Measurements from ENCODE around the gene ADGRV1.
"Not testable (repeated sequence)": the region's sequence is repeated elsewhere in the genome, so short reads cannot be mapped to it uniquely, and the experiment has no call there.

ADGRV1 gene

DNA sequence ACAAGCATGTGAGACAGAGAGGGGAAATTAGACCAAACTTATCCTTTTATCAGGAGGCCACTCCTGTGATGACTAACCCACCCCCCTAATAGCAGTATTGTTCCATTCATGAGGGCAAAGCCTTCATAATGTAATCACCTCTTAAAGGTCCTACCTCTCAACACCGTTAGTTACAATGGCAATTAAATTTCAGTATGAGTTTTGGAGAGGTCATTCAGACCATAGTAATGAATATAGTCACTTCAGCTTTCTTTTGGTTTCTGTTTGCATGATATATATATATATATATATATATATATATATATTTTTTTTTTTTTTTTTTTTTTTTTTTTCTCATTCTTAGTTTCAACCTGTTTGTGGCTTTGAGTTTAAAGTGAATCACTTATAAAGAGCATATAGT, 10.5 kb downstream of the ADGRV1 start:
- in situ Hi-C loops (cut with HindIII; ENCODE audit: low sequenced_read_pairs): no loop called here
- TF ChIP-seq, protein P1, sequence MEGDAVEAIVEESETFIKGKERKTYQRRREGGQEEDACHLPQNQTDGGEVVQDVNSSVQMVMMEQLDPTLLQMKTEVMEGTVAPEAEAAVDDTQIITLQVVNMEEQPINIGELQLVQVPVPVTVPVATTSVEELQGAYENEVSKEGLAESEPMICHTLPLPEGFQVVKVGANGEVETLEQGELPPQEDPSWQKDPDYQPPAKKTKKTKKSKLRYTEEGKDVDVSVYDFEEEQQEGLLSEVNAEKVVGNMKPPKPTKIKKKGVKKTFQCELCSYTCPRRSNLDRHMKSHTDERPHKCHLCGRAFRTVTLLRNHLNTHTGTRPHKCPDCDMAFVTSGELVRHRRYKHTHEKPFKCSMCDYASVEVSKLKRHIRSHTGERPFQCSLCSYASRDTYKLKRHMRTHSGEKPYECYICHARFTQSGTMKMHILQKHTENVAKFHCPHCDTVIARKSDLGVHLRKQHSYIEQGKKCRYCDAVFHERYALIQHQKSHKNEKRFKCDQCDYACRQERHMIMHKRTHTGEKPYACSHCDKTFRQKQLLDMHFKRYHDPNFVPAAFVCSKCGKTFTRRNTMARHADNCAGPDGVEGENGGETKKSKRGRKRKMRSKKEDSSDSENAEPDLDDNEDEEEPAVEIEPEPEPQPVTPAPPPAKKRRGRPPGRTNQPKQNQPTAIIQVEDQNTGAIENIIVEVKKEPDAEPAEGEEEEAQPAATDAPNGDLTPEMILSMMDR (IDR thresholded peaks at IDR 0.05; ENCODE audit: low read depth, low read length, missing control alignments): no peak

DNA sequence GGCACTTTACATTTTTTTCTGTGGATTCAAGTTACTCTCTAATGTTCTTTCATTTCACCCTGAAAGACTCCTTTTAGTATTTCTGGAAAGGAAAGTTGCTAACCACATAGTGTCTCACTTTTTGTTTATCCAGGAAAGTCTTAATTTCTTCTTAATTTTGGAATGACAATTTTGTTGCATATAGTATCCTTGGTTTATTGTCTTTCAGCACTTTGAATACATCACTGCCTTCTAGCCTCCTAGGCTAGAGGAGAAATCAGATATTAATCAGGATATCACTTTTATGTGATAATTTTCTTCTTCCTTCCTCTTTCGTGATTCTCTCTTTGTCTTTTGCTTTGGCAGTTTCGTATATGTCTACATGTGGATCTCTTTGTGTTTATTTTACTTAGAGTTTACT, 11.4 kb downstream of the ADGRV1 start:
- no peak overlapping the region for H3K4me3 ChIP-seq (ENCODE audit: low read depth, low read length)
- in situ Hi-C loops (cut with HindIII; ENCODE audit: low sequenced_read_pairs): no loop called here
- no peak for DNase-seq (ENCODE audit: low read depth)
- TF ChIP-seq, protein P1 (IDR thresholded peaks at IDR 0.05; ENCODE audit: low read depth, low read length, missing control alignments): no peak

More for the DNA sequence above, 10.5 kb downstream of the ADGRV1 start:
- no peak overlapping the region for H3K4me3 ChIP-seq (ENCODE audit: low read depth, low read length)
- no peak for DNase-seq (ENCODE audit: low read depth)

DNA sequence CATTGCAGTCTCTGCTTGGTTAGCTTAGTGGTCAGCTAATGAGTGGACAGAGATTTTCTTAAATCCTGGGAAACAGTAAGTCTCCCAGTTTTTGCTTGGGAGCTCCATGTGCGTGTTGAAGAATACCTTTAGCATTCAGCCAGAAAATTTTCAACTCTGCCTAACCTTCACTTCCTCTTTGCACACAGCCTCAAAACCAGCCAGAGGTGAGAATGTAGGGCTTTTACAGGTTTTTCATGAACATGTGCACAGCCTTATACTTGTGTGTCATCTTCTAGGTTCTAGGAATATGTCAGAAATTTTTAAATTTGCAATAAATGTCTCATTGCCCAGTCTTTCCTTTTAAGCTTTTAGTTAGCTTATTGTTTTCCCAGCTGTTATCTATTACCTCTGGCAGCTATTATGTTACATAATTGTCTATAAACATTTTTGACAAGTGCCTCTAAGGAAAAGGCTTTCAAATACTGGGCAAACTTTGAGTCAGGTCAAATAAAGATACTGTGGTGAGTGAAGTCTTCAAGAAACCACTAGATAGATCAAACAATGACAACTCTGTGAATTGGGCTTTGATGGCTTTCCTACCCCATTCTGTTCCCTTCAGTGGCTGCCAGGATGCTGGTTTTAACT, 12.7 kb downstream of the ADGRV1 start:
- no peak for DNase-seq (ENCODE audit: low read depth)
- no peak overlapping the region for H3K4me3 ChIP-seq (ENCODE audit: low read depth, low read length)
- in situ Hi-C loops (cut with HindIII; ENCODE audit: low sequenced_read_pairs): no loop called here
- TF ChIP-seq, protein P1 (IDR thresholded peaks at IDR 0.05; ENCODE audit: low read depth, low read length, missing control alignments): no peak

DNA sequence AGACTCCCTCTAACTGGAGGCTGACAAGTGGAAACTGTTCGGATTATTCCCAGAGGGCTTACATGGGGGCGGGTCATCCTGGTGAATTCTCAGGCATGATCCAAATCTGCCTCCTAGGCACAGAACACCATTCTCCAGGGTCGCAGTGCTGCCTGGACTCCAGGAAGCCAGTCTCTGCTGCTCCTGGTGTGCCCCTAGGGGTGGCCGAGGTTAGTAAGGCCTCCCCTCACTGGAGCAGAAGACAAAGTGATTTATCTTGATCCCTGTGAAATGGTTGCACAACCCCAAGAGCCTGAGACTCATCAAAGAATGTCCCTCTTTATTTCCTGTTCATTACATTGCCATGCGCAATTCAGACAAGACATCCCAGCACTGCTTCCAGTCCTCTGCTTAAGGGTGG, 17.1 kb downstream of the ADGRV1 start:
- TF ChIP-seq, protein P1 (IDR thresholded peaks at IDR 0.05; ENCODE audit: low read depth, low read length, missing control alignments): no peak
- H3K4me3 ChIP-seq (ENCODE audit: low read depth, low read length): no peak overlapping the region
- in situ Hi-C loops (cut with HindIII; ENCODE audit: low sequenced_read_pairs): no loop called here
- DNase-seq (ENCODE audit: low read depth): no peak

DNA sequence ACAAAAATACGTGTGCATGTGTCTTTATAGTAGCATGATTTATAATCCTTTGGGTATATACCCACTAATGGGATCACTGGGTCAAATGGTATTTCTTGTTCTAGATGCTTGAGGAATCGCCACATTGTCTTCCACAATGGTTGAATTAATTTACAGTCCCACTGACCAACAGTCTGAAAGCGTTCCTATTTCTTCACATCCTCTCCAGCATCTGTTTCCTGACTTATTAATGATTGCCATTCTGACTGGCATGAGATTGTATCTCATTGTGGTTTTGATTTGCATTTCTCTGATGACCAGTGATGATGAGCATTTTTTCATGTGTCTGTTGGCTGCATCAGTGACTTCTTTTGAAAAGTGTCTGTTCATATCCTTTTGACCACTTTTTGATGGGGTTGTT, 18.0 kb downstream of the ADGRV1 start:
- in situ Hi-C loops (cut with HindIII; ENCODE audit: low sequenced_read_pairs); DNase-seq (ENCODE audit: low read depth); H3K4me3 ChIP-seq (ENCODE audit: low read depth, low read length): not testable (repeated sequence)

DNA sequence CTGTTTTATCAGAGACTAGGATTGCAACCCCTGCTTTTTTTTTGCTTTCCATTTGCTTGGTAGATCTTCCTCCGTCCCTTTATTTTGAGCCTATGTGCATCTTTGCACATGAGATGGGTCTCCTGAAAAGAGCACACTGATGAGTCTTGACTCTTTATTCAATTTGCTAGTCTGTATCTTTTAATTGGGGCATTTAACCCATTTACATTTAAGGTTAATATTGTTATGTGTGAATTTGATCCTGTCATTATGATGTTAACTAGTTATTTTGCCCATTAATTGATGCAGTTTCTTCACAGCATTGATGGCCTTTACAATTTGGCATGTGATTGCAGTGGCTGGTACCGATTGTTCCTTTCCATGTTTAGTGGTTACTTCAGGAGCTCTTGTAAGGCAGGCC, 21.3 kb downstream of the ADGRV1 start:
- in situ Hi-C loops (cut with HindIII; ENCODE audit: low sequenced_read_pairs); H3K4me3 ChIP-seq (ENCODE audit: low read depth, low read length); DNase-seq (ENCODE audit: low read depth): not testable (repeated sequence)

DNA sequence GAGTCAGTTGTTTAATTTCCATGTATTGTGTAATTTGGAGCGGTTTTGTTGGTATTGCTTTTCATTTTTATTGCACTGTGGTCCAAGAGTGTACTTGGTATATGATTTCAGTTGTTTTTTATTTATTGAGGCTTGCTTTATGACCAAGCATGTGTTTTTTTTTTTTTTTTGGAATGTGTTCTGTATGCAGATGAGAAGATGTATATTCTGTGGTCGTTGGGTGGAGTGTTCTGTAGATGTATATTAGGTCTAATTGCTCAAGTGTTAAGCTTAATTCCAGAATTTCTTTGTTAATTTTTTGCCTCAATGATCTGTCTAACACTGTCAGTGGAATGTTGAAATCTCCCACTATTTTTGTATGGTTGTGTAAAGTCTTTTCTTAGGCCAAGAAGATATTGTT, 23.4 kb downstream of the ADGRV1 start:
- in situ Hi-C loops (cut with HindIII; ENCODE audit: low sequenced_read_pairs): no loop called here
- TF ChIP-seq, protein P1 (IDR thresholded peaks at IDR 0.05; ENCODE audit: low read depth, low read length, missing control alignments): no peak

More for the DNA sequence above, 23.4 kb downstream of the ADGRV1 start:
- no peak overlapping the region for H3K4me3 ChIP-seq (ENCODE audit: low read depth, low read length)
- DNase-seq (ENCODE audit: low read depth): no peak

All from astrocyte of the cerebellum (primary cell).